Neuronal stem cell (in vitro differentiated cells): Measurements from ENCODE around the gene ACYP2.

Experiments
- DNase-seq: peaks from one replicate; pipeline ENCODE4 v3.0.0-alpha.2; 2013; ENCODE audit warnings: low spot score
- H2AFZ ChIP-seq: one replicate; pipeline ENCODE4 v1.6.1; 2013; ENCODE audit warnings: mild to moderate bottlenecking, low read length, inconsistent platforms
- H2AK5ac ChIP-seq: 2 replicates; pipeline ENCODE4 v1.6.1; 2013; ENCODE audit warnings: low read depth, mild to moderate bottlenecking, inconsistent platforms, low read length, moderate library complexity, mixed read lengths
- H2BK120ac ChIP-seq: 2 replicates; pipeline ENCODE4 v1.6.1; 2013; ENCODE audit warnings: low read depth, mild to moderate bottlenecking, inconsistent platforms, low read length, moderate library complexity, mixed read lengths
- H2BK12ac ChIP-seq: one replicate; pipeline ENCODE4 v1.6.1; 2013; ENCODE audit warnings: low read length, inconsistent platforms
- H2BK15ac ChIP-seq: 2 replicates; pipeline ENCODE4 v1.6.1; 2013; ENCODE audit warnings: mild to moderate bottlenecking, low read length, inconsistent platforms, mixed read lengths
- H2BK5ac ChIP-seq: one replicate; pipeline ENCODE4 v1.6.1; 2013; ENCODE audit warnings: inconsistent platforms, mild to moderate bottlenecking, low read length, moderate library complexity
- H3K14ac ChIP-seq: one replicate; pipeline ENCODE4 v1.6.1; 2013; ENCODE audit warnings: low read length, inconsistent platforms
- H3K18ac ChIP-seq: 2 replicates; pipeline ENCODE4 v1.6.1; 2013; ENCODE audit warnings: low read length, inconsistent platforms
- H3K23ac ChIP-seq: 2 replicates; pipeline ENCODE4 v1.6.1; 2013; ENCODE audit warnings: low read depth, mild to moderate bottlenecking, mixed read lengths, low read length, inconsistent platforms; ENCODE audit not compliant: poor library complexity
- H3K27ac ChIP-seq: replicated peaks from 3 replicates; pipeline ENCODE4 v1.5.1; 2013; ENCODE audit warnings: low read length, inconsistent platforms
- H3K27me3 ChIP-seq, 3 experiments: 2 replicates each; pipeline ENCODE4 v1.6.1; 2013; ENCODE audit warnings: low read length in 3 of 3, mild to moderate bottlenecking in 2 of 3, inconsistent platforms in 1 of 3, low read depth in 1 of 3, mixed read lengths in 1 of 3, moderate library complexity in 1 of 3; ENCODE audit not compliant: control insufficient read depth in 3 of 3, insufficient read depth in 3 of 3
- H3K36me3 ChIP-seq, 2 donors: replicated peaks in 1 of 2; 2 replicates each; pipeline ENCODE4 v1.6.1; 2013; ENCODE audit warnings: low read length in 2 of 2; ENCODE audit not compliant: control insufficient read depth in 2 of 2, insufficient read depth in 2 of 2
- H3K4ac ChIP-seq: 2 replicates; pipeline ENCODE4 v1.6.1; 2013; ENCODE audit warnings: inconsistent platforms, mild to moderate bottlenecking, low read length, moderate library complexity
- H3K4me1 ChIP-seq, 2 donors: 1 replicate in 1 of 2; 2 replicates in 1 of 2; pipeline ENCODE4 v1.6.1; 2013; ENCODE audit warnings: low read length in 2 of 2, low read depth in 1 of 2; ENCODE audit not compliant: control insufficient read depth in 2 of 2, insufficient read depth in 1 of 2
- H3K4me2 ChIP-seq: one replicate; pipeline ENCODE4 v1.6.1; 2013; ENCODE audit warnings: mild to moderate bottlenecking, low read length, inconsistent platforms; ENCODE audit not compliant: insufficient read depth, poor library complexity, severe bottlenecking
- H3K4me3 ChIP-seq, 2 donors: 2 replicates each; pipeline ENCODE4 v1.5.1; 2013; ENCODE audit warnings: low read length in 2 of 2, mild to moderate bottlenecking in 2 of 2, inconsistent platforms in 1 of 2, moderate library complexity in 1 of 2
- H3K79me1 ChIP-seq: one replicate; pipeline ENCODE4 v1.6.1; 2013; ENCODE audit warnings: low read depth, mild to moderate bottlenecking, inconsistent platforms, low read length, moderate library complexity
- H3K9ac ChIP-seq: one replicate; pipeline ENCODE4 v1.6.1; 2013; ENCODE audit warnings: mild to moderate bottlenecking, low read depth, low read length, inconsistent platforms; ENCODE audit not compliant: poor library complexity
- H3K9me3 ChIP-seq, 2 donors: replicated peaks in 1 of 2; 2 replicates each; pipeline versions ENCODE3 to v1.6.1; 2013; ENCODE audit warnings: low read length in 2 of 2, mild to moderate bottlenecking in 2 of 2, inconsistent platforms in 1 of 2, low read depth in 1 of 2, mixed read lengths in 1 of 2, moderate library complexity in 1 of 2; ENCODE audit not compliant: control insufficient read depth in 2 of 2, insufficient read depth in 1 of 2
- H4K8ac ChIP-seq: one replicate; pipeline ENCODE4 v1.6.1; 2013; ENCODE audit warnings: low read depth, mild to moderate bottlenecking, inconsistent platforms, low read length, moderate library complexity
- H4K91ac ChIP-seq: one replicate; pipeline ENCODE4 v1.6.1; 2013; ENCODE audit warnings: low read length, low read depth, mild to moderate bottlenecking, inconsistent platforms; ENCODE audit not compliant: poor library complexity
- WGBS, 2 donors: extraction: QIAGEN DNeasy Blood & Tissue Kit; methylation state at CpG; one replicate each; pipeline ENCODE4 v1.1.7; 2013; ENCODE audit warnings: missing lambda C conversion rate in 2 of 2, mixed read lengths in 1 of 2; ENCODE audit not compliant: insufficient read length in 2 of 2, insufficient replicate concordance in 1 of 2; ENCODE audit errors: extremely low coverage in 2 of 2; 5-methylcytosine and 5-hydroxymethylcytosine counted together

The ACYP2 gene

GRCh38 chr2:54259413-54260240 is 144.2 kb downstream of the ACYP2 start:
- H3K9ac ChIP-seq = no peak overlapping the region
- H3K4ac ChIP-seq = no peak overlapping the region
- H3K23ac ChIP-seq = no peak overlapping the region
- no peak overlapping the region for H4K8ac ChIP-seq
- H3K4me2 ChIP-seq = no peak overlapping the region
- 100% methylated on average over 1 of the region's 6 CpGs; no CpG with 5 or more reads in 1 of the 2 donors for WGBS, 2 donors
- no peak for DNase-seq
- peaks cover 1% of the 10 kb centered on the region for H3K79me1 ChIP-seq
- H3K18ac ChIP-seq = no peak overlapping the region
- no peak overlapping the region for H3K4me3 ChIP-seq
- no peak overlapping the region for H4K91ac ChIP-seq
- no peaks in the 10 kb centered on the region for H3K36me3 ChIP-seq
- no peak overlapping the region for H2BK120ac ChIP-seq
- H3K27ac ChIP-seq = no peak overlapping the region
- no peak overlapping the region for H2BK15ac ChIP-seq
- peaks cover 2 to 10% of the 10 kb centered on the region in 2 donors for H3K4me1 ChIP-seq
- H2AFZ ChIP-seq = no peak overlapping the region
- no peaks in the 10 kb centered on the region for H3K9me3 ChIP-seq
- no peak overlapping the region for H2BK12ac ChIP-seq
- no peak overlapping the region for H3K14ac ChIP-seq
- no peaks in the 10 kb centered on the region for H3K27me3 ChIP-seq
- no peak overlapping the region for H2AK5ac ChIP-seq
- H2BK5ac ChIP-seq = no peak overlapping the region

- Histone ChIP-seq H3K4me1 (peaks cover 2 to 10% of the 10 kb centered on the region in 2 donors), H4K8ac (no peak overlapping the region), H2BK12ac (no peak overlapping the region), H3K23ac (no peak overlapping the region), H3K14ac (no peak overlapping the region), H3K27me3 (no peaks in the 10 kb centered on the region), H2BK5ac (no peak overlapping the region), H4K91ac (no peak overlapping the region), H3K4me2 (no peak overlapping the region), H3K18ac (no peak overlapping the region), H3K36me3 (no peaks in the 10 kb centered on the region), H3K4ac (no peak overlapping the region), H3K9me3 (no peaks in the 10 kb centered on the region), H3K79me1 (peaks cover 1% of the 10 kb centered on the region), H2BK15ac (no peak overlapping the region), H3K4me3 (no peak overlapping the region), H3K27ac (no peak overlapping the region), H2BK120ac (no peak overlapping the region), H2AK5ac (no peak overlapping the region), H3K9ac (no peak overlapping the region), H2AFZ (no peak overlapping the region)
- WGBS, 2 donors = no CpG with 5 or more reads among the region's 2 CpGs
- no peak for DNase-seq
These were observed 144.8 kb downstream of the ACYP2 start for GRCh38 chr2:54260241-54260595.

- no CpG with 5 or more reads among the region's 2 CpGs for WGBS, 2 donors
- no peaks in the 10 kb centered on the region for H3K9me3 ChIP-seq
These were observed 146.1 kb downstream of the ACYP2 start for GRCh38 chr2:54261537-54261936.

GRCh38 chr2:54262015-54262765 is 146.8 kb downstream of the ACYP2 start:
- no peak overlapping the region for H3K4me3 ChIP-seq
- no peaks in the 10 kb centered on the region for H3K9me3 ChIP-seq
- no peaks in the 10 kb centered on the region for H3K27me3 ChIP-seq
- no peak overlapping the region for H3K9ac ChIP-seq
- no peak overlapping the region for H2BK12ac ChIP-seq
- H3K4me1 ChIP-seq = peaks cover 2 to 10% of the 10 kb centered on the region in 2 donors
- no peak overlapping the region for H3K18ac ChIP-seq
- H3K27ac ChIP-seq = no peak overlapping the region
- no CpG with 5 or more reads among the region's 2 CpGs for WGBS, 2 donors
- no peak overlapping the region for H2AFZ ChIP-seq
- H3K4ac ChIP-seq = no peak overlapping the region
- H3K79me1 ChIP-seq = peaks cover 1% of the 10 kb centered on the region
- no peak overlapping the region for H2BK5ac ChIP-seq
- no peak overlapping the region for H2BK120ac ChIP-seq
- DNase-seq = no peak
- no peak overlapping the region for H3K23ac ChIP-seq
- no peaks in the 10 kb centered on the region for H3K36me3 ChIP-seq
- no peak overlapping the region for H4K8ac ChIP-seq
- no peak overlapping the region for H2BK15ac ChIP-seq
- no peak overlapping the region for H4K91ac ChIP-seq
- no peak overlapping the region for H3K4me2 ChIP-seq
- no peak overlapping the region for H2AK5ac ChIP-seq
- H3K14ac ChIP-seq = no peak overlapping the region

More at GRCh38 chr2:54261537-54261936, 146.1 kb downstream of the ACYP2 start:
- Histone ChIP-seq H2AK5ac (no peak overlapping the region), H3K14ac (no peak overlapping the region), H3K4me3 (no peak overlapping the region), H2AFZ (no peak overlapping the region), H3K4me2 (no peak overlapping the region), H3K4ac (no peak overlapping the region), H2BK12ac (no peak overlapping the region), H3K36me3 (no peaks in the 10 kb centered on the region), H3K4me1 (peaks cover 2 to 10% of the 10 kb centered on the region in 2 donors), H3K23ac (no peak overlapping the region), H3K9ac (no peak overlapping the region), H4K8ac (no peak overlapping the region), H4K91ac (no peak overlapping the region), H3K18ac (no peak overlapping the region), H2BK5ac (no peak overlapping the region), H2BK15ac (no peak overlapping the region), H2BK120ac (no peak overlapping the region), H3K79me1 (peaks cover 1% of the 10 kb centered on the region), H3K27me3 (no peaks in the 10 kb centered on the region), H3K27ac (no peak overlapping the region)
- DNase-seq = no peak
